ENCODE measurements around the gene PPIL1.
A peak's percentile ranks its signal among the peaks of the same experiment; 100 is the strongest.

Gene PPIL1

GRCh38 chr6:36888115-36888643, 13.6 kb upstream of the PPIL1 start:
- no peak for DNase-seq

- no peak for DNase-seq
Measured at GRCh38 chr6:36886950-36887618, 12.5 kb upstream of the PPIL1 start.

- DNase-seq, result peak; percentile 97 to 98
Measured at GRCh38 chr6:36885461-36886401, 11.1 kb upstream of the PPIL1 start, which contains the start of gene C6orf89. TSS of gene C6orf89 (plus strand) at chr6:36885952. CDS start at chr6:36899445, 13,493 bp downstream.

- DNase-seq, result no peak
Measured at GRCh38 chr6:36884610-36885009, 10.0 kb upstream of the PPIL1 start.

- DNase-seq, result no peak
Measured at GRCh38 chr6:36875250-36875633, 639 bp upstream of the PPIL1 start.

GRCh38 chr6:36873612-36874442, 776 bp downstream of the PPIL1 start:
- DNase-seq, result no peak

GRCh38 chr6:36873115-36873514, 1.5 kb downstream of the PPIL1 start:
- DNase-seq, result no peak

- no peak for DNase-seq
Measured at GRCh38 chr6:36871686-36872085, 2.9 kb downstream of the PPIL1 start.

GRCh38 chr6:36867471-36868224, 7.0 kb downstream of the PPIL1 start:
- DNase-seq, result no peak

GRCh38 chr6:36865835-36866234, 8.8 kb downstream of the PPIL1 start:
- DNase-seq, result no peak

- no peak for DNase-seq
Measured at GRCh38 chr6:36863670-36864540, 10.7 kb downstream of the PPIL1 start.

GRCh38 chr6:36862848-36863382, 11.7 kb downstream of the PPIL1 start:
- DNase-seq, result no peak

GRCh38 chr6:36862164-36862847, 12.3 kb downstream of the PPIL1 start:
- no peak for DNase-seq

GRCh38 chr6:36860126-36860525, 14.5 kb downstream of the PPIL1 start:
- no peak for DNase-seq

- no peak for DNase-seq
Measured at GRCh38 chr6:36858407-36858981, 16.1 kb downstream of the PPIL1 start.

- DNase-seq, result no peak
Measured at GRCh38 chr6:36857325-36857724, 17.3 kb downstream of the PPIL1 start.

GRCh38 chr6:36856277-36856676, 18.3 kb downstream of the PPIL1 start:
- no peak for DNase-seq

- DNase-seq, result no peak
Measured at GRCh38 chr6:36855750-36856149, 18.9 kb downstream of the PPIL1 start.

GRCh38 chr6:36853325-36853724, 21.3 kb downstream of the PPIL1 start:
- no peak for DNase-seq

Data from NCI-H526 (cell line).